ENCODE data around the gene C16orf89. TPM values are rescaled to one million over a fixed set of nuclear protein-coding genes. Genes with fewer than 3 reads are reported as not detected.

C16orf89 gene
- polyA plus RNA-seq, 1 of the 3 experiments (the other 2 are of a cell fraction): not detected

GRCh38 chr16:5001986-5002385 is 63.8 kb downstream of the C16orf89 start:
- H3K4me1 ChIP-seq (ENCODE audit: control insufficient read depth in 1 of 2, insufficient read depth in 2 of 2, low read depth in 1 of 2, low read length in 1 of 2): no peaks in the 10 kb centered on the region
- no peaks in the 10 kb centered on the region for H3K27me3 ChIP-seq (ENCODE audit: insufficient read depth)
- H3K36me3 ChIP-seq (replicated peaks in 1 of 2; ENCODE audit: control insufficient read depth in 1 of 2, insufficient read depth in 2 of 2, low read length in 1 of 2): no peaks in the 10 kb centered on the region
- no peaks in the 10 kb centered on the region for H3K9me2 ChIP-seq
- H4K20me1 ChIP-seq (ENCODE audit: insufficient read depth): no peaks in the 10 kb centered on the region
- no peak overlapping the region for H2AFZ ChIP-seq (ENCODE audit: low read depth)
- H3K9me3 ChIP-seq: no peaks in the 10 kb centered on the region
- no peak overlapping the region for H3K4me2 ChIP-seq
- 45% methylated on average over 6 of the region's 6 CpGs for WGBS (ENCODE audit: low lambda C conversion rate)
- DNase-seq: no peak
- no peak overlapping the region for H3K27ac ChIP-seq (ENCODE audit: low read depth in 2 of 2, low read length in 1 of 2)
- H3K9ac ChIP-seq: no peak overlapping the region
- no peaks in the 10 kb centered on the region for H3K79me2 ChIP-seq (ENCODE audit: insufficient read depth)
- TF ChIP-seq TAF1 (IDR thresholded peaks at IDR 0.05; ENCODE audit: borderline replicate concordance, low read depth, low read length) (no peak), NFIC (IDR thresholded peaks at IDR 0.05; ENCODE audit: borderline replicate concordance) (no peak), PBX3 (IDR thresholded peaks at IDR 0.05) (no peak)
- ChIA-PET POLR2A (no interaction called here), CTCF (interaction anchor here (2.5 kb wide), 1 partner anchor 46 kb away, joined by 6 read pairs; no protein-coding TSS in a partner anchor)
- H3K4me3 ChIP-seq (ENCODE audit: low read depth in 2 of 2, low read length in 1 of 2): no peak overlapping the region
- H3F3A ChIP-seq (replicated peaks; ENCODE audit: insufficient read depth): no peaks in the 10 kb centered on the region

DNA sequence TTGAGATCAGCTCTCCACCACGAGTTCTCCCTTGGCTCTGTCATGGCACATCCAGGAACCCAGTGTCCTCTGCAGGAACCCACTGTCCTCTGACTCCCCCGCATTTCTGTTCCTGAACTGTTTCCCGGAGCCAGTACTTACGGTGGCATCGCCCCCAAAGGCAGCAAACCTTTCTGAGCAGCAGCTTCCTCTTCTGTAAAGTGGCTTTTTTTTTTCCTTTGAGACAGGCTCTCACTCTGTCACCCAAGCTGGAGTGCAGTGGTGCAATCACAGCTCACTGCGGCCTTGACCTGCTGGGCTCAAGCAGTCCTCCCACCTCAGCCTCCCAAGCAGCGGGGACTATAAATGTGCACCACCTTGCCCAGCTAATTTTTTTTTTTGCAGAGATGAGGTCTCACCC is 64.2 kb downstream of the C16orf89 start:
- H3K79me2 ChIP-seq (ENCODE audit: insufficient read depth): no peaks in the 10 kb centered on the region
- no peak overlapping the region for H3K27ac ChIP-seq (ENCODE audit: low read depth in 2 of 2, low read length in 1 of 2)
- TF ChIP-seq FOSL2 (IDR thresholded peaks at IDR 0.05; ENCODE audit: borderline replicate concordance, low read depth): no peak
- no peak for TF ChIP-seq TAF1 (IDR thresholded peaks at IDR 0.05; ENCODE audit: borderline replicate concordance, low read depth, low read length)
- TF ChIP-seq, protein P1, sequence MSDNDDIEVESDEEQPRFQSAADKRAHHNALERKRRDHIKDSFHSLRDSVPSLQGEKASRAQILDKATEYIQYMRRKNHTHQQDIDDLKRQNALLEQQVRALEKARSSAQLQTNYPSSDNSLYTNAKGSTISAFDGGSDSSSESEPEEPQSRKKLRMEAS (IDR thresholded peaks at IDR 0.05; ENCODE audit: low read depth): no peak
- TF ChIP-seq RAD21 (IDR thresholded peaks at IDR 0.05; ENCODE audit: low read length): no peak
- TF ChIP-seq, protein P2, sequence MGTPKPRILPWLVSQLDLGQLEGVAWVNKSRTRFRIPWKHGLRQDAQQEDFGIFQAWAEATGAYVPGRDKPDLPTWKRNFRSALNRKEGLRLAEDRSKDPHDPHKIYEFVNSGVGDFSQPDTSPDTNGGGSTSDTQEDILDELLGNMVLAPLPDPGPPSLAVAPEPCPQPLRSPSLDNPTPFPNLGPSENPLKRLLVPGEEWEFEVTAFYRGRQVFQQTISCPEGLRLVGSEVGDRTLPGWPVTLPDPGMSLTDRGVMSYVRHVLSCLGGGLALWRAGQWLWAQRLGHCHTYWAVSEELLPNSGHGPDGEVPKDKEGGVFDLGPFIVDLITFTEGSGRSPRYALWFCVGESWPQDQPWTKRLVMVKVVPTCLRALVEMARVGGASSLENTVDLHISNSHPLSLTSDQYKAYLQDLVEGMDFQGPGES (IDR thresholded peaks at IDR 0.05; ENCODE audit: low read depth, low read length): no peak
- TF ChIP-seq FOXM1 (IDR thresholded peaks at IDR 0.05; ENCODE audit: low read depth): no peak
- TF ChIP-seq YY1 (IDR thresholded peaks at IDR 0.05; ENCODE audit: low read depth): no peak
- no peak for TF ChIP-seq GABPA (IDR thresholded peaks at IDR 0.05; ENCODE audit: low read depth)
- TF ChIP-seq TCF12 (IDR thresholded peaks at IDR 0.05): no peak
- H3K4me2 ChIP-seq: no peak overlapping the region
- no peaks in the 10 kb centered on the region for H3F3A ChIP-seq (replicated peaks; ENCODE audit: insufficient read depth)
- no peak overlapping the region for H3K9ac ChIP-seq
- no peaks in the 10 kb centered on the region for H3K27me3 ChIP-seq (ENCODE audit: insufficient read depth)
- H2AFZ ChIP-seq (ENCODE audit: low read depth): no peak overlapping the region
- ChIA-PET CTCF (interaction anchor here (2.5 kb wide), 1 partner anchor 45 kb away, joined by 6 read pairs; no protein-coding TSS in a partner anchor), POLR2A (no interaction called here)
- no peaks in the 10 kb centered on the region for H3K9me2 ChIP-seq
- no peaks in the 10 kb centered on the region for H3K9me3 ChIP-seq
- 76% methylated on average over 7 of the region's 7 CpGs for WGBS (ENCODE audit: low lambda C conversion rate)
- no peaks in the 10 kb centered on the region for H3K4me1 ChIP-seq (ENCODE audit: control insufficient read depth in 1 of 2, insufficient read depth in 2 of 2, low read depth in 1 of 2, low read length in 1 of 2)
- H3K36me3 ChIP-seq (replicated peaks in 1 of 2; ENCODE audit: control insufficient read depth in 1 of 2, insufficient read depth in 2 of 2, low read length in 1 of 2): no peaks in the 10 kb centered on the region
- H4K20me1 ChIP-seq (ENCODE audit: insufficient read depth): no peaks in the 10 kb centered on the region
- no peak overlapping the region for H3K4me3 ChIP-seq (ENCODE audit: low read depth in 2 of 2, low read length in 1 of 2)
- DNase-seq: no peak

Measured in SK-N-SH (cell line).